Activated CD8-positive, alpha-beta memory T cell treated with anti-CD3 and anti-CD28 coated beads for 36 hours (primary cell): Measurements from ENCODE around the gene KIF21A. TPM values are rescaled to one million over a fixed set of nuclear protein-coding genes. Genes with fewer than 3 reads are reported as not detected.
"Not testable (repeated sequence)": the region's sequence is repeated elsewhere in the genome, so short reads cannot be mapped to it uniquely, and the experiment has no call there.

Experiments
- CTCF ChIA-PET: fragments of 350-600 bp; sonication (Branson Sonifier 250); formaldehyde crosslinking; loops from one replicate; lab custom pipeline; 2021; ENCODE audit warnings: antibody characterized with exemption; lab: Charles Lee
- POLR2A ChIA-PET: fragments of 350-600 bp; sonication (Branson Sonifier 250); formaldehyde crosslinking; loops from one replicate; lab custom pipeline; 2021; ENCODE audit warnings: antibody characterized with exemption; lab: Charles Lee
- total RNA-seq, 2 experiments: library from RNA; stranded (reverse); gene quantifications; one replicate each; pipeline ENCODE4 v1.2.3, GENCODE V29; 2021

The KIF21A gene
- total RNA-seq, 2 experiments from 2014 or later = 43.2 to 48.9 TPM

DNA sequence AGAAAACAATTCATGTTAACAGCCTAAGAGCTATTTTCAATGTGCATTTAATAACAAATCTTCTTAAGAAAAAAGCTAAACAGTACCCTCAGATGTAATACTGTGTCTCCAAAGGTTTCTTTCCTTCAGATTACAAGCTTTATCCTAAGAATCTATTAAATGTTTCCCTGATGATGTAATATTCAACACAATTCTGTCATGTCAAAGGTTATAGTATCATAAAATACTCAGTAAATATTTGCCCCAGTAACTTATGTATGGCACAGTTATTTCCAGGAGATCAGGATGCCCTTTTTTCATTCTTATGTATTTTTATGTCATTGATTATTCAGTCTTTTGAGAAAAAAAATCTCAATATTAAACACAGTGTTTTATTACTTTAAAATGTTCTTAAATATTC lies 128.4 kb downstream of the KIF21A start:
- ChIA-PET POLR2A (no interaction called here), CTCF (no interaction called here)

DNA sequence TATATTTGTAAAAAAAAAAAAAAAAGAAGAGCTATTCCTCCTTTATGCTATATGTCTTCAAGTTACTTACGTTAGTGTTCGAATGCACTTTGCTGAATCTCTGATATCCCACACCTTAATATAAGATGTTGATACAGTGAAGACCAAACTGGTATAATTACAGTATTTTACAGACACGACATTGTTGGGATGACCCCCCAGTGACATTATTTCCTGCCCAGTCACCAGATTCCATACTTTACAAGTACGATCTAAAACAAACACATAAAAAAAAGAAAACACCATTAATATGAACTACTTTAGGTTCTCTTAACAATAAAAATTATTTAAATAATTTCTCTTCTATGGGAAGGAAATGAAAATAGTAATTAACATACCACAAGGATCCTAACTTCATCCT lies 133.4 kb downstream of the KIF21A start:
- POLR2A ChIA-PET = no interaction called here
- CTCF ChIA-PET = no interaction called here

DNA sequence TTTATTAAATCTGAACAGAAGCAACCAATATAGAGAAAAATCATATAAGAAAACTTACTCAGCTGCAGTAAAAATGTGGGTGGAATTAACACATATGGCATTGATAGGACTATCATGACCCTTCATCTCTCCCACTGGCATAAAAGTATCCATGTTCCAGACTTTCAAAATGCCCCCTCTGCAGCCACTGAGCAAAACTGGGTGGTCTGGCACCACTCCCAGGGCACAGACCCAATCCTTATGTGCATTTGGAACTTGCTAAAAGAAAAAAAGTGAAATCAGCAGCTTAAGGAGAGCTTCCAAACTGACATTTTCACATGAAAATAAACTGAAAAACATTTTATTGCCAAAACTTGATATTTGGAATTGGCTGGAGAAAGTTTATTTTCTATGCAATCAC lies 141.5 kb downstream of the KIF21A start:
- ChIA-PET CTCF (no interaction called here), POLR2A (no interaction called here)

DNA sequence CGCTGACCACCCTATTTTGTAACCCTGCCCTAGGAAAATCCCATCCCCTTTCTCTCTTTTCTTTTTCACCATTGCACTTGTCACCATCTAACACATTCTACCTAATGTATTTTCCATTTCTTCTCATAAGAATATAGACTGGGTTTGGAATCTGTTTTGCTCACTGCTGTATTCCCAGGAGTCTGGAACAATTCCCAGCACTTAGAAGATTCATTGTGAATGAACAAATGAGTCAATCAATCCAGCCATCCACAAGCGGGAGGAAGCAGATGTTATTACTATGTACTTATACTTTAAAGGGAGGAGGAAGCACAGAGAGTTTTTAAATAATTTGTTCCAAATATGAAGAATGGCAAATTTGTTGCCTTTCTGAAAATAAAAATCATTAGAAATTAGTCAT lies 142.1 kb downstream of the KIF21A start:
- CTCF ChIA-PET = no interaction called here
- POLR2A ChIA-PET = no interaction called here

DNA sequence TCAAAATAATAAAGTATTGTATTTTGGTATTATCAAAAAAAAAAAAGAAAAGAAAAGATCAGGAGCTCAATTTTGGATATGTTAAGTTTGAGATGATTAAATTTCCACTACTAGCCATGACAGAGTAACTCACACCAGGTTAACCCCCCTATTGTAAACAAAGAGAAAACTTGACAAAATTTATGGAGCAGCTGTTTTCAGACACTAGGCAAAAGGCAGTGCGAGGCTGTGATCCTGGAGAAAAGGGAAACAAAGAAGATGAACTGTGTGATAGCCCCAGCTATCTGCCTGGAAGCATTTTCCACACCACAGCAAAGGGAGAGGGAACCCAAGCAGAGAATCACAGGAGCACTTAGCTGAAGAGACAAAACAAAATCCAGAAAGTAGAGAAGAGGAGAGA lies 145.0 kb downstream of the KIF21A start:
- POLR2A ChIA-PET = no interaction called here
- CTCF ChIA-PET = no interaction called here

DNA sequence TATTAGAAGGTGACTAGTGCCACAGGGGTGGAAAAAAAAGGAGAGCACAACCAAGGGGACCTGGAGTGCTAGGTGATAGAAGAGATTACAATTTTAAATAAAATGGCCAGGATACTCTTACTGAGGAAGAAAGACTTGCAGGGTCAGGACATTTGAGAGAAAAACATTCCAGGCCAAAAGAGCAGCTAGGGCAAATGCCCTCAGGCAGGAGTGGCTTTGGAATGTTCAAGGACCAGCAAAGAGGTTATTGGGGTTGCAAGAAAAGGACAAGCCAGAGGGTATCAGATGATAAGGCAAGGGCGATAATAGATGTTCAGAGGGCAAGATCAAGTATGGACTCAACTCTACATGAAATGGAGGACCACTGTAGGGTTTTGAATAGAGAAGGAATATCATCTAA lies 146.4 kb downstream of the KIF21A start:
- CTCF ChIA-PET = interaction anchor here (0.6 kb wide), 1 partner anchor 1920 kb away, joined by 3 read pairs; no protein-coding TSS in a partner anchor

DNA sequence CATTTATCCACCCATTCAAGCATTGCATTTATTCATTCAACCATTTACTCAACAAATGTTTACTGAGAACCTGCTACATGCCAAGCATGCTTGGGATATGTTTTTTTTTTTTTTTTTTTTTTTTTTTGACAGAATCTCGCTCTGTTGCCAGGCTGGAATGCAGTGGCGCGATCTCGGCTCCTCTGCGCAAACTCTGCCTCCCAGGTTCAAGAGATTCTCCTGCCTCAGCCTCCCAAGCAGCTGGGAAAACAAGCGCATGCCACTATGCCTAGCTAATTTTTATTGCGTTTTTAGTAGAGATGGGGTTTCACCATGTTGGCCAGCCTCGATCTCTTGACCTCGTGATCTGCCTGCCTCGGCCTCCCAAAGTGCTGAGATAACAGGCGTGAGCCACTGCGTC lies 147.3 kb downstream of the KIF21A start:
- CTCF ChIA-PET = interaction anchor here (0.7 kb wide), 2 partner anchors 83 to 828 kb away, joined by 3 to 4 read pairs; no protein-coding TSS in a partner anchor
- POLR2A ChIA-PET = not testable (repeated sequence)

More for the DNA sequence above, 146.4 kb downstream of the KIF21A start:
- POLR2A ChIA-PET = no interaction called here

DNA sequence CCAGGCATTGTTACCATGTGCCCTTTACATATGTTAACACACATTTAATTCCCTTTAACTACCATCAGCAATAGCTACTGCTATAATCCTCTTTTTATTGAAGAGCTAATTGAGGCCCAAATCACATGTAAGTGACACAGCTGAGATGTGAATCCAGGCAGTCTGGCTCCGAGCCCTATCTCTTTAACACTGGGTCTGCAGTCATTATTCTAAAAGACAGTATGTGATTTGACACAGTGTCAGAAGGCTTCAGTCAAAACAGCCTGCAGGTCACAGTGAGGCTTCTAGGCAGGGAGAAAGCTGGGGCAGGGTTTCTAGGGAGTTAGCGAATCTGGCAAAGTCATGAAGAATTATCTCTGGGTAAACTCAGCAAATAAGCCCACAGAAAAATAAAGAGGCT lies 148.2 kb downstream of the KIF21A start:
- ChIA-PET CTCF (no interaction called here), POLR2A (no interaction called here)

DNA sequence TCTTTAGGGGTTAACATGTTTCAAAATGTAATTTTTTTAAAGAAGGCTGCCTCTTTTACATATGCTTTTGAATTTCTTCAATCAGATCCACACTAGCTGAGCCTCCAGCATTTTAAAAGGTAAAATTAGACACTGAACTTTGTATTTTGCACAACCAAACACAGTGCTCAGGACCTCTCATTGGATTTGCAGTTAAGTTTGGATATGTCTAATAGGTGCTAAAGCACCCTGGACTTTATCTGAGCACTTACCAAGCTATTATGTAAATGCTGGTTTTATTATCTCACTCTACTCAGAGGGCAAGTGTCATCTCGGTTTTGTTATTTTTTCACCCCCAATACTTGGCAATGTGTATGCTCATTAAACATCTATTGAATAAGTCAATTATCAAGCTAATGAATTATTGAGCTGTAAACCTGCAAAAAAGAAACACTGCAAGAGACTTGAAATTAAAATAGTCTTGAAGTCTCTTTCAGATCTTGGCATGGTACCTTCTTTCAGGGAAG lies 150.7 kb downstream of the KIF21A start:
- POLR2A ChIA-PET = no interaction called here
- CTCF ChIA-PET = no interaction called here

DNA sequence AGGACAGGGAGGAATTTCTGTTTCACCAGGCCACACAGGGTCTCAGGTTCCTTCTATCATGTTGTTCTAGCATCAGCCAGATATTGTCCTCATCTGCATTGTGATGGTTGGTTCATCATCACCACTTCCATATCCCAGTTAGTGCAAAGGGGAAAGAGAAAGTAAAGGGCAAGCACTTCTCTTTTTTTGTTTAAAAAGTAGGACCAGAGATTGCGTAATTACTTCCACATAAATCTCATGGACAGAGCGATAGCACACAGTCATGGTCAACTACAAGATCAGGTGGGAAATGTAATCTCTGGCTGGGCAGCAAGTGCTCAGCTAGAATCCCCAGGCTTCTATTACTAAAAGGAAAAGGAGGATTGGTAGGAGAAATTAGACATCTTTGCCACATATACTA lies 155.1 kb downstream of the KIF21A start:
- CTCF ChIA-PET = no interaction called here
- POLR2A ChIA-PET = no interaction called here

DNA sequence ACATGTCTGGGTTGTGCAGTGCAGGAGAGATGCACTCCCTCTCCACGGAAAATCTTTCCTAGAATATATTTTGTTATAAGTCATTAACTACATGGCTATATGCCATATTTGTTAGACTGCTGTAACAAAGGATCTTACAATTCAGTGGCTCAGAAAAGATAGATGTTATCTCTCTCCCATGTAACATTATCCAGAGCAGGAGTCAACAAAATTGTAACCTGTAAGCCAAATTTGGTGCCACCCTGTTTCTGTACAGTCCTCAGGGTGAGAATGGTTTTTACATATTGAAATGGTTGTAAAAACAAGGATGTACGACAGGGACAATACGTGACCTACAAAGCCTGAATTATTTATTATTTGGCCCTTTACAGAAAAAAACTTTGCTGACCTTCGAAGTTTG lies 155.5 kb downstream of the KIF21A start:
- POLR2A ChIA-PET = no interaction called here

DNA sequence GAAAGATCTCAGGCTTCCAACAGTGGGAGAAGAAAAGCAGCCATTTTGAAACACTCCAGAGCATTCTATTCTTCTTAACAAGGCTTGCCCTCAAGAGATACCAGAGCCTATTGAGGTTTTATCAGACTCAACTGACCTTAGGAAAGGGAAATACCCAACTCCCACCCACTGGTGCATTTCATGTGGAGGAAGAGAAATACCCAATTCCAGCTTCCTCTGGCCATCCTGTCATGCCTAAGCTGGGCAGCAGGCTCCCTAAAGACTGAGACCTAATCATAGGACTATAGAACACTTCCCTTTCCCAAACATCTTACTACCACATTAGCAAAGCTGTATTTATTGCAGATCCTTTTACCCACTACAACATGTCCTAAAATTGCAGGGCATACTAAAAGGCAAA lies 164.5 kb downstream of the KIF21A start:
- ChIA-PET POLR2A (no interaction called here), CTCF (no interaction called here)

More for the DNA sequence above, 155.5 kb downstream of the KIF21A start:
- CTCF ChIA-PET = no interaction called here

DNA sequence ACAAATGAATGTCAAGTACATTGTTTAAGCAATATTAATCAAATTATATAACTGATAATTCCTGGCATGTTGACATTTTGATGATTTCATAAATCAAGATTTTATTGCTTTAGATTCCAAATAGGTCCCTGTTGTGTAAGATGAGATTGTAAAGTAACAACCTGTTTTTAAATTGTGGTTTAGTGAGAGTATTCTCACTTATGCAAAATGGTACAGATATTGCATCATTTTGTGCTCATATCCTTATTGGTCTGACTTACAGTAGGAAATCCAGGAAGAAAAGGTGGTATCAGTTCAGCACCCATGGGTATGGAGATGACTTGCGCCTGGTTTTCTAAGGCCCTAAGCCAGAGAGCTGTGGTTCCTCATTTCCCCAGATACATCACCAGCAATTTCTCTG lies 165.5 kb downstream of the KIF21A start:
- POLR2A ChIA-PET = no interaction called here

DNA sequence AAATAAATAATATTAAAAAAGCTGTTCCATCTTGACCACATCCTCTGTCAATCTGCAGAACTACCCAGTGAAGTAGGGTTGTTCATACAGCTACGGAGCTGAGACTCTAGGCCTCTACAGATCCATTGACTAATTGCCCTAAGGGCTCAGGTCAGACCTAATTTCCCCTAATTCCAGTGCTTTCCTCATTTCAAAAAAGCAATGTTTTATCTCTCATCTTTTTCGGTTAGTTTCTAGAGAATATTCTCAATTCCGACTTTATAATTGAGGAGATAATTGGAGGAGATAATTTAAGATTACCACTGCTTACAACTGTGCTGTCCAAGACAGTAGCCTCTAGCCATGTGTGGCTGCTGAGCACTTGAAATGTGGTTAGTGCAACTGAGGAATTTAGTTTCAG lies 167.1 kb downstream of the KIF21A start:
- ChIA-PET CTCF (no interaction called here), POLR2A (no interaction called here)

More for the DNA sequence above, 165.5 kb downstream of the KIF21A start:
- CTCF ChIA-PET = no interaction called here

DNA sequence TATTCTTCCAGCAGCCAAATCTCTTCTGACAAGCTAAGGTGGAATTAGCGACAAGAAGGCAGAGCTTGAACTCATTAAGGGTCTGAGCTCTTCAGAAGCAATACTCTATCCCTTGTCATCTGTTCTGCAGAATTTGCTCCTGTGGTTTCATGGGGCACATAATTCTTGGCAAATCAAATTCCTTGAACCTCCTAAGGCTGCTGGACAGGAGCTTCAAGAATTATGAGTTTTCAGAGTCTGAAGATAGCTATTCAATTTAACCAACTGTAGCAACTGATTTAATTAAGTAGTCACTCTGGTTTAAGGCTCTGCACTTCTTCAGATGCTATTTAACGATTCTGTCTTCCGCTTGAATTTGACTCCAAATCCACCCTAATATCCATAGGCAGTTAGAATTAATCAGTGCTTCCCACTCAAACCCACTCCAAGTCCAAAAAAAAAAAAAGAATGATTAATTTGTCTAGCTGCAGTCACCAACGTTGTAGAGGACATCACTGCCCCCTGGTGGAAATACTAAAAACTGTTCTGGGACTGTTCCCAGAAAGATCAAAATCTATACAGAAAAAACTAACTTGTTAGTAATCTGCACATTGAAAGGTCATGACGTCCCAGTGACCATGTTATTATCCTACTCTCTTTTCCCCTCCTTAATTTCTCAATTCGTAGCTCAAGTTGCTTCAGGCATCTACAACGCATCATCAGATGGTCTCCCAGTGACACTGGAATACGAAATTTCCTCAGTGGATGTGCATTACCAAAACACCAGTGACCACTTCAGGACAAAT lies 169.9 kb downstream of the KIF21A start:
- CTCF ChIA-PET = interaction anchor here (0.6 to 1.4 kb wide), 2 partner anchors 28 to 108 kb away, joined by 3 to 4 read pairs; no protein-coding TSS in a partner anchor
- POLR2A ChIA-PET = interaction anchor here (0.6 kb wide), 1 partner anchor 99 kb away, joined by 5 read pairs; no protein-coding TSS in a partner anchor

DNA sequence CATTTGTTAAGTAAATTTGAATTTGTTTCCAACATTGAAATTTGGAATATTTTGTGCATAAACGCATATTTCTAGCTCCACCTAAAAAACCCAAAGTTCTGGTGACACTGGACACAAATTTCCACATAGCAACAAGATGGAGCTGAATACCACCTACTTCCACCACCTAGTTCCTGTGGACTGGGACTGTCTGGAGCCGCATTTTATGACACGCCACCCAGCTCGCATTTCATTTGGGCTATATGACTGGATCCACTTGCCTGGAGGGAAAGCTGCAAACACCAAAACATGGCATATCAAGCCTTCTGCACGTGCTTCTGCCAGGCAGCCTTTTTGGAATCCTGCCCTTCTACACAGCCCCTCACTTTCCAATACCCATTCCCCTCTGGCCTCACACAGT lies 173.4 kb downstream of the KIF21A start:
- ChIA-PET POLR2A (no interaction called here), CTCF (no interaction called here)

DNA sequence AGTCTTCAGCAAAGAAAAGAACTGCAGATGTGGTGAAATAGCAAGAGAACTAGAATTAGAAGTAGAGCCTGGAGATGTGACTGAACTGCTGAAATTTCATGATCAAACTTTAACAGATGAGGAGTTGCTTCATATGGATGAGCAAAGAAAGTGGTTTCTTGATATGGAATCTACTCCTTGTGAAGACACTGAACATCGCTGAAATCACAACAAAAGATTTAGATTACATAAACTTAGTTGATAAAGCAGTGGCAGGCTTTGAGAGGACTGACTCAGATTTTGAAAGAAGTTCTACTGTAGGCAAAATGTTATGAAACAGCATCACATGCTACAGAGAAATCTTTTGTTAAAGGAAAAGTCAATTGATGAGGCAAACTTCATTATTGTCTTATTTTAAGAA lies 175.0 kb downstream of the KIF21A start:
- ChIA-PET POLR2A (no interaction called here), CTCF (no interaction called here)

DNA sequence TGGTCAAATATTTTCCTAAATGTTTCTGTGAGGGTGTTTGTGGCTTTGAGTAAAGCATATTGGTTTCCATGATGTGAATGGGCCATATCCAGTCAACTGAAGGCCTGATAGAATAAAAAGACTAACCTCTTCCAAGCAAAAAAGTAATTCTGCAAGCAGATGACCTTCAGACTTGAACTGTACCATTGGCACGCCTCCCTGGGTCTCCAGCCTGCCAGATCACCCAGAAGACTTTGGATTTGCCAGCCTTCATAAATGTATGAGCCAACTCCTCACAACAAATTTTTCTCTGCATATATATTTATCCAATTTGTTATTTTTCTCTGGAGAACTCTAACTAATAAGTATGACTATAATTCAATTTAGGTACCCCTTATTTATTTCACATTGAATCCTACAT lies 190.3 kb downstream of the KIF21A start:
- CTCF ChIA-PET = no interaction called here
- POLR2A ChIA-PET = no interaction called here
